Loucy (cell line): ENCODE results near the gene IPPK.

ENCODE experiments used
- EZH2phosphoT487 ChIP-seq: fragments of 200-600 bp; IDR thresholded peaks from 2 replicates; pipeline ENCODE4 v1.6.1; 2018; ENCODE audit warnings: antibody characterized with exemption, mild to moderate bottlenecking, moderate library complexity, borderline replicate concordance
- TF ChIP-seq, protein P1 (sequence below): fragments of 200-600 bp; sonication (generic); conservative IDR thresholded peaks from 2 replicates; pipeline ENCODE4 v1.5.1; 2014; ENCODE audit warnings: mild to moderate bottlenecking, antibody characterized with exemption, low read length

- TF ChIP-seq, protein P1, sequence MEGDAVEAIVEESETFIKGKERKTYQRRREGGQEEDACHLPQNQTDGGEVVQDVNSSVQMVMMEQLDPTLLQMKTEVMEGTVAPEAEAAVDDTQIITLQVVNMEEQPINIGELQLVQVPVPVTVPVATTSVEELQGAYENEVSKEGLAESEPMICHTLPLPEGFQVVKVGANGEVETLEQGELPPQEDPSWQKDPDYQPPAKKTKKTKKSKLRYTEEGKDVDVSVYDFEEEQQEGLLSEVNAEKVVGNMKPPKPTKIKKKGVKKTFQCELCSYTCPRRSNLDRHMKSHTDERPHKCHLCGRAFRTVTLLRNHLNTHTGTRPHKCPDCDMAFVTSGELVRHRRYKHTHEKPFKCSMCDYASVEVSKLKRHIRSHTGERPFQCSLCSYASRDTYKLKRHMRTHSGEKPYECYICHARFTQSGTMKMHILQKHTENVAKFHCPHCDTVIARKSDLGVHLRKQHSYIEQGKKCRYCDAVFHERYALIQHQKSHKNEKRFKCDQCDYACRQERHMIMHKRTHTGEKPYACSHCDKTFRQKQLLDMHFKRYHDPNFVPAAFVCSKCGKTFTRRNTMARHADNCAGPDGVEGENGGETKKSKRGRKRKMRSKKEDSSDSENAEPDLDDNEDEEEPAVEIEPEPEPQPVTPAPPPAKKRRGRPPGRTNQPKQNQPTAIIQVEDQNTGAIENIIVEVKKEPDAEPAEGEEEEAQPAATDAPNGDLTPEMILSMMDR, result no peak
- no peak for TF ChIP-seq EZH2phosphoT487
Observed at GRCh38 chr9:92600462-92601261, 69.3 kb downstream of the IPPK start.
